ENCODE data around the gene ZC3H14.

The ZC3H14 gene

DNA sequence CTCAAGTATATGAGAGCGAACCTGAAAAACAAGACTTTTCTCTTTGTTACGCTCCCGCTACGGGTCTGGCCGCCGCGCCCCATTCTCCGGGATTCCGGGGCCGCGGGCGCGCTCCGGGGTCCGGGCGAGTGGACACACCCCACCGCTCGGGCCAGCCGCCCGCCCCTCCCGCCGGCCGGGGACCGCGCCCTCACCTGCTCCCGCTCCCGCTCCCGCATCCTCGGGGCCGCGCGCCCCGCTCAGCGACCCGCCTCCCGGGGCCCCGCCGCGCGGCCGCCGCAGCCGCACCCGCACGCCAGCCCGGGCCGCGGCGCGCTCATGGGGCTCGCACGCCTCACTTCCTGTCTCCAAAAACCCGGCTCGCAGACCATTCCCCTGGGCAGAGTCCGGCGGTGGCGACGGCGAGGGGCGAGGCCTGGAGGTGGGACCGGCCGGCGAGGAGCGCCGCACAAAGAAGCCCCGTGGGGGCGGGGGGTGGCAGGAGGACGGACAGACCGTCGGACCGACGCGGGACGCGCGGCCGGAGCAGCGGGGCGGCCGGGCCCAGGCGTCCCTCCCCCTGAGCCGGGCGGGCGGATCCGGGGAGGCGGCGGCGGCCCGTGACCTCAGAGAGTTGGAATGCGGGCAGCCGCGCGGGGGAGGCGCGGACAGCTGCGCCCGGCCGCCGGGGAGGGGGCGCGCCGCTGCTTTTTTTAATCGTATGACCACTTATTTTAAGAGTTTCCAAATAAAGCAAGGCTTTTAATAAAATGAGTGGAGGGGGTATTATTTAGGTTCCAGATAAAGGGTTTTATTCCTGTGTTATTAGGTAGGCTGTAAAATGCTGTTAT is 8.2 kb upstream of the ZC3H14 start, which contains the start of gene PTPN21:
PTPN21 (minus strand) TSS at position 551 of the 830 bp plus-strand sequence. CDS start 4,590 bp downstream, outside the sequence.
- Histone ChIP-seq H3K36me3 (no peaks in the 10 kb centered on the region), H3K4me3 (ENCODE audit: low read depth, low read length) (peak within 1 kb of the TSS; percentile 67), H3K4me1 (no peaks in the 10 kb centered on the region), H3K27me3 (peaks cover 34% of the 10 kb centered on the region), H3K9me3 (no peaks in the 10 kb centered on the region)
- TF ChIP-seq, protein P1, sequence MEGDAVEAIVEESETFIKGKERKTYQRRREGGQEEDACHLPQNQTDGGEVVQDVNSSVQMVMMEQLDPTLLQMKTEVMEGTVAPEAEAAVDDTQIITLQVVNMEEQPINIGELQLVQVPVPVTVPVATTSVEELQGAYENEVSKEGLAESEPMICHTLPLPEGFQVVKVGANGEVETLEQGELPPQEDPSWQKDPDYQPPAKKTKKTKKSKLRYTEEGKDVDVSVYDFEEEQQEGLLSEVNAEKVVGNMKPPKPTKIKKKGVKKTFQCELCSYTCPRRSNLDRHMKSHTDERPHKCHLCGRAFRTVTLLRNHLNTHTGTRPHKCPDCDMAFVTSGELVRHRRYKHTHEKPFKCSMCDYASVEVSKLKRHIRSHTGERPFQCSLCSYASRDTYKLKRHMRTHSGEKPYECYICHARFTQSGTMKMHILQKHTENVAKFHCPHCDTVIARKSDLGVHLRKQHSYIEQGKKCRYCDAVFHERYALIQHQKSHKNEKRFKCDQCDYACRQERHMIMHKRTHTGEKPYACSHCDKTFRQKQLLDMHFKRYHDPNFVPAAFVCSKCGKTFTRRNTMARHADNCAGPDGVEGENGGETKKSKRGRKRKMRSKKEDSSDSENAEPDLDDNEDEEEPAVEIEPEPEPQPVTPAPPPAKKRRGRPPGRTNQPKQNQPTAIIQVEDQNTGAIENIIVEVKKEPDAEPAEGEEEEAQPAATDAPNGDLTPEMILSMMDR (IDR thresholded peaks at IDR 0.05; ENCODE audit: low read depth, low read length): no peak
- peak; percentile 72 for DNase-seq

DNA sequence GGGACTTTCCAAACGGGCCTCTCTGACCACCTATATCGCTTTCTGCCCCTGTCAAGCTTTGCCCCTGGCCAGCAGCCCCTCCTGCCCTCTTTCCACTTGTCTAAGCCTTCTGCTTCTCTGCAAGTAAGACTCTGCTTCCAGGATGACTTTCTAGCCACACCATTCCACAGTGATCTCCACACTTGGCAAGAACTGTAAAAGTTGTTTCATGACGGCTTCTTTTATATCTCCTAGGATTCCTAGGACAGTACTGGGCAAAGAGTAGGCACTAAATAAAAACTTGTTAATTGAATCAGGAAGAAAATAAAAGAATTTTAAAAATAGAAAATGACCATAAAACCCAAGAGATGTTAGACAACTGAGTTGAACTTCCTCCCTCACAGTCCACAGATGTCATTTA is 6.3 kb upstream of the ZC3H14 start:
- Histone ChIP-seq H3K4me3 (ENCODE audit: low read depth, low read length) (no peak overlapping the region), H3K4me1 (no peaks in the 10 kb centered on the region), H3K36me3 (no peaks in the 10 kb centered on the region), H3K27me3 (peaks cover 34% of the 10 kb centered on the region), H3K9me3 (no peaks in the 10 kb centered on the region)
- no peak for DNase-seq
- TF ChIP-seq, protein P1 (IDR thresholded peaks at IDR 0.05; ENCODE audit: low read depth, low read length): no peak

DNA sequence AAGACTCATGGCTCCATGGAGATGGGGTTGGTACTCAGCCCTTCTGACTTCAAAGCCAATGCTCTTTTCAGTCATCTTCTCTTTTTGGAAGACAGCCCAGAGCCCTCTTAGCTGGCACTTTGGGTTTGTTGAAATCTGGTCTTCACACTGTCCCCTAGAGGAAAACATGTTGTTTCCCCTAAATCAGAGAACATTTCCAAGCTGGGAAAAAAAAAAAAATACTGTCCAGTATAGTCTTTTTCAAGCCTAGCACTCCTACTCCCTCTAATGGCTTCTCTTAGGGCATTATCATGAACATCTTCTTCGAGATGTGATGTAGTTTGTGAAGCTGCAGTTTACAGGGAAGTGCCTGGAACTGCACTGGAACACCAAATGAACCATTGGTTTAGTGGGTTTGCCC is 3.0 kb upstream of the ZC3H14 start:
- no peak for DNase-seq
- Histone ChIP-seq H3K9me3 (no peaks in the 10 kb centered on the region), H3K4me3 (ENCODE audit: low read depth, low read length) (no peak overlapping the region), H3K36me3 (no peaks in the 10 kb centered on the region), H3K4me1 (no peaks in the 10 kb centered on the region), H3K27me3 (peaks cover 6% of the 10 kb centered on the region)
- TF ChIP-seq, protein P1 (IDR thresholded peaks at IDR 0.05; ENCODE audit: low read depth, low read length): peak; percentile 31; the same call in 1 of the 2 replicates

DNA sequence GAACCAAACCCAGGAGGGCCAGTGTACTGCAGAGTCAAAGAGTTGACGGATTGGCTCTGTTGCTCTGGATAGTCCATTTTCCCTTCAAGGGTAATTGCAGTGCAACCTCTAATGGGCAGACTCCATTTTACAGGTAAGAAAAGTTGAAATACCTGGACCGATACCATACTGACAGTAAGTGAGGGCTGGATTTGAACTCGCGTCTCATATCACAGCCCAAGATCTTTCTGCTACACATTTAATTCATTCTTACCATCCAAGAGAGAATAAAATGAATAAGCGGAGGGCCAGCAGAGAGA is 356 bp upstream of the ZC3H14 start:
- no peaks in the 10 kb centered on the region for H3K27me3 ChIP-seq
- H3K9me3 ChIP-seq: no peaks in the 10 kb centered on the region
- no peak for DNase-seq
- H3K4me1 ChIP-seq: no peaks in the 10 kb centered on the region
- TF ChIP-seq, protein P1 (IDR thresholded peaks at IDR 0.05; ENCODE audit: low read depth, low read length): no peak
- H3K36me3 ChIP-seq: no peaks in the 10 kb centered on the region; the same call in none of the 2 replicates
- peak overlapping the region; percentile 78 for H3K4me3 ChIP-seq (ENCODE audit: low read depth, low read length)

DNA sequence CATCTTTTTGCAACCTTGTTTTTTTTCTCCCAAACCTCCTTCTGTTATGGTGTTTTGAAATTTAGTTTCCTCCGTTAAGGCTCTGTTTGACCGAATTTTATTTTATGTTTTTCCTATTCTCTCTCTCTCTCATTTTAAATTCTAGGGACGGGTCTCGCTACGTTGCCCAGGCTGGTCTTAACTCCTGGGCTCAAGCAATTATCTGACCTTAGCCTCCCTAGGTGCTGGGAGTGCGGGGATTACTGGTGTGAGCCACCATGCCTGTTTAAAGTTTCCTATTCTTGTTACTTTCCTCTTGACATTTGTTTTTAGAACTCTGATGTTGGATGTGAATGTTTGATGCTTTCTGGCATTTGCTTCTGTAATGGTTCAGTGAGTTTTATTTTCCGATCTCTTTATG is 1.0 kb downstream of the ZC3H14 start:
- Histone ChIP-seq H3K4me3 (ENCODE audit: low read depth, low read length) (peak overlapping the region; percentile 78), H3K9me3 (no peaks in the 10 kb centered on the region), H3K4me1 (no peaks in the 10 kb centered on the region), H3K36me3 (peaks cover 14% of the 10 kb centered on the region), H3K27me3 (no peaks in the 10 kb centered on the region)
- DNase-seq: no peak
- TF ChIP-seq, protein P1 (IDR thresholded peaks at IDR 0.05; ENCODE audit: low read depth, low read length): no peak

DNA sequence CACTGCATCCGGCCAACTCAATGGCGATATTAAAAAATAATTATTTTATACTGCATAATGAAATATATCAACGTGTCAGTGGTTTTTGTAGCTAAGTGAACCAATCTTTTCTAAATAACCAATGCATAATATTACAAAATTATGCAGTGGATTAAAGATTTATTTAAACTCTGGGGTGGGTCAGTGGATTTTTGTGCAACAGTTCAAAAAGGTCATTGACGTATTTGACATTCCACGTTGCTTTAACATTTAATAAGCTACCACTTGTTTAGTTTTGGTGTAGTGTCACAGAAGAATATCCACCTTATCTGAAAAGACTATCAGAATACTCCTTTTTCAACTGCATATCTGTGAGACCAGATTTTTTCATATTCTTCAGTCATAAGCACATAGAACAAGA is 2.6 kb downstream of the ZC3H14 start:
- DNase-seq: no peak
- no peaks in the 10 kb centered on the region for H3K27me3 ChIP-seq
- no peaks in the 10 kb centered on the region for H3K9me3 ChIP-seq
- no peak overlapping the region for H3K4me3 ChIP-seq (ENCODE audit: low read depth, low read length)
- peaks cover 28% of the 10 kb centered on the region for H3K36me3 ChIP-seq
- H3K4me1 ChIP-seq: no peaks in the 10 kb centered on the region
- TF ChIP-seq, protein P1 (IDR thresholded peaks at IDR 0.05; ENCODE audit: low read depth, low read length): no peak
